Spleen (tissue), 11 donors: ENCODE results near the gene AHI1. TPM values are rescaled to one million over a fixed set of nuclear protein-coding genes. Genes with fewer than 3 reads are reported as not detected.

Experiments
- DNase-seq: peaks from one replicate; pipeline ENCODE4 v3.0.0-alpha.2; 2020
- H3K27ac ChIP-seq, 8 donors: fragments of 200-600 bp; sonication (generic) in 7 of 8; 1 replicate in 4 of 8; 2 replicates in 4 of 8; pipeline versions ENCODE4 v1.5.0 to v1.8.0; 2016 to 2021; ENCODE audit warnings: inconsistent platforms in 4 of 8, mild to moderate bottlenecking in 4 of 8, moderate library complexity in 1 of 8
- H3K27me3 ChIP-seq, 7 donors: fragments of 200-600 bp; sonication (generic) in 6 of 7; replicated peaks in 1 of 7; 1 replicate in 4 of 7; 2 replicates in 3 of 7; pipeline versions ENCODE4 v1.5.0 to v1.8.0; 2016 to 2021; ENCODE audit warnings: inconsistent platforms in 3 of 7, mild to moderate bottlenecking in 1 of 7
- H3K36me3 ChIP-seq, 6 donors: fragments of 200-600 bp; sonication (generic) in 5 of 6; 1 replicate in 4 of 6; 2 replicates in 2 of 6; pipeline versions ENCODE4 v1.5.0 to v1.8.0; 2016 to 2021; ENCODE audit warnings: inconsistent platforms in 2 of 6
- H3K4me1 ChIP-seq, 6 donors: fragments of 200-600 bp; sonication (generic) in 5 of 6; 1 replicate in 3 of 6; 2 replicates in 3 of 6; pipeline versions ENCODE4 v1.5.0 to v1.8.0; 2016 to 2021; ENCODE audit warnings: inconsistent platforms in 3 of 6
- H3K4me3 ChIP-seq, 8 donors: fragments of 200-600 bp; sonication (generic) in 7 of 8; 1 replicate in 4 of 8; 2 replicates in 4 of 8; pipeline versions ENCODE4 v1.5.0 to v1.8.0; 2016 to 2021; ENCODE audit warnings: inconsistent platforms in 4 of 8, mild to moderate bottlenecking in 4 of 8, moderate library complexity in 2 of 8
- H3K9me3 ChIP-seq, 8 donors: fragments of 200-600 bp; sonication (generic) in 7 of 8; 1 replicate in 4 of 8; 2 replicates in 4 of 8; pipeline versions ENCODE4 v1.5.0 to v1.8.0; 2016 to 2021; ENCODE audit warnings: inconsistent platforms in 4 of 8
- POLR2A ChIP-seq, 3 donors: fragments of 450-650 bp; IDR thresholded peaks; one replicate each; pipeline ENCODE4 v1.5.1; 2017; ENCODE audit warnings: antibody characterized with exemption in 3 of 3, mild to moderate bottlenecking in 1 of 3
- POLR2AphosphoS5 ChIP-seq, 3 donors: sonication (generic); formaldehyde crosslinking; IDR thresholded peaks; one replicate each; pipeline ENCODE4 v1.5.1; 2017; ENCODE audit warnings: antibody characterized with exemption in 3 of 3
- WGBS, 5 donors: extraction: QIAGEN DNeasy Blood & Tissue Kit in 3 of 5; methylation state at CpG; one replicate each; pipeline versions ENCODE4 v1.1.5 to v1.1.7; 2013 to 2018; 5-methylcytosine and 5-hydroxymethylcytosine counted together
- intact Hi-C: fragments of 100-400 bp; cut with DNase I; formaldehyde crosslinking; loops from one replicate; pipeline ENCODE4 v1.15.0; 2023; ENCODE audit warnings: low total_unique reads
- polyA plus RNA-seq, 3 donors: library from polyadenylated mRNA; stranded (reverse); fragments of 200-250 nt; gene quantifications; one replicate each; pipeline ENCODE4 v1.2.1, GENCODE V29; 2013
- total RNA-seq, 7 donors: library from RNA; depleted of rRNA in 3 of 7; stranded (reverse); fragments of >200 nt in 3 of 7; fragmentation: NEBNext Ultra II Directional in 4 of 7; extraction: Animal tissue kit (Norgen Biotek cat#: 25700) in 4 of 7; gene quantifications; one replicate each; pipeline versions ENCODE4 v1.1.0 to v1.2.1, GENCODE V29; 2016 to 2021
- TF ChIP-seq, protein P1 (sequence below), 11 experiments: fragments of 200-600 bp in 7 of 11; fragments of 450-650 bp in 4 of 11; sonication (generic) in 4 of 11; IDR thresholded peaks in 8 of 11; conservative IDR thresholded peaks in 3 of 11; 1 replicate in 7 of 11; 2 replicates in 4 of 11; pipeline versions ENCODE4 v1.4.0 to v1.8.0; 2016 to 2021; ENCODE audit warnings: antibody characterized with exemption in 11 of 11, inconsistent platforms in 4 of 11, mild to moderate bottlenecking in 1 of 11
- donor health status: healthy with polysubstance abuse.
- donor health status: DM: no; HTN: no; CAD: no; lungs with moderate emphysema.
- donor health status: DM: no; HTN: no; CAD: no.
- donor health status: Bipolar disorder and iron deficiency.
- donor health status: healthy.
- donor health status: DM: no; HTN: no; CAD: no.
- donor health status: DM: yes; HTN: yes; CAD: no.

AHI1 gene
- total and polyA plus RNA-seq, 10 donors = 3.6 to 21.8 (median 16.9) TPM

DNA sequence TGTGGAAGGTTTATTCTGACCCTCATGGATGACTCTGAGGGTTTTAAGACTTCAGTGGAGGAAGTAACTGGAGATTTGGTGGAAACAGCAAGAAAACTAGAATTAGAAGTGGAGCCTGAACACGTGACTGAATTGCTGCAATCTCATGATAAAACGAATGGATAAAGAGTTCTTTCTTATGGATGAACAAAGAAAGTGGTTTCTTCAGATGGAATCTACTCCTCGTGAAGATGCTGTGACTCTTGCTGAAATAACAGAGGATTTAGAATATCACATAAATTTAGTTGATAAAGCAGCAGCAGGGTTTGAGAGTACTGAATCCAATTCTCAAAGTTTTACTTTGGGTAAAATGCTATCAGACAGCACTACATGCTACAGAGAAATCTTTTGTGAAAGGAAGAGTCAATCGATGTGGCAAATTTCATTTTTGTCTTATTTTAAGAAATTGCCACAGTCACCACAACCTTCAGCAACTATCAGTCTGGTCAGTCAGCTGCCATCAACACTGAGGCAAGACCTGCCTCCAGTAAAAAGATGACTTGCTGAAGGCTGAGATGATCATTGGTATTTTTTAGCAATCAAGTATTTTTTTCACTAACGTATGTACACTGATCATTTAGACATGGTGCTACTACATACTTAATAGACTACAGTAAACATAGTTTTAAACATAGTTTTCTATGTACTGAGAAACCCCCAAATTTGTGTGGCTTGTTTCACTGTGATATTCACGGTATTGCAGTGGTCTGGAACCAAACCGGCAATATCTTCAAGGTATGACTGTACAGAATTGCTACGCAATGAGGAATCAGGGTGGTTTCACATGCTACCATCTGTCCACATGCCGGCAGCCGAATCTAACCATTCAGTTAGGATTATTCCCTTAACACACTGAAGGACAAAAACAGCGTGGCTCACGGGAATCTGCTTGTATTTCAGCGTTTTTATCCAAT lies 167.4 kb downstream of the AHI1 start:
- no peak overlapping the region for H3K27ac ChIP-seq
- H3K36me3 ChIP-seq = peaks cover 0 to 5% (median 0%) of the 10 kb centered on the region in 6 donors
- intact Hi-C loops = no loop called here
- H3K27me3 ChIP-seq = no peaks in the 10 kb centered on the region
- H3K4me1 ChIP-seq = peaks cover 0 to 9% (median 0%) of the 10 kb centered on the region in 6 donors
- no peaks in the 10 kb centered on the region for H3K9me3 ChIP-seq
- TF ChIP-seq, protein P1, sequence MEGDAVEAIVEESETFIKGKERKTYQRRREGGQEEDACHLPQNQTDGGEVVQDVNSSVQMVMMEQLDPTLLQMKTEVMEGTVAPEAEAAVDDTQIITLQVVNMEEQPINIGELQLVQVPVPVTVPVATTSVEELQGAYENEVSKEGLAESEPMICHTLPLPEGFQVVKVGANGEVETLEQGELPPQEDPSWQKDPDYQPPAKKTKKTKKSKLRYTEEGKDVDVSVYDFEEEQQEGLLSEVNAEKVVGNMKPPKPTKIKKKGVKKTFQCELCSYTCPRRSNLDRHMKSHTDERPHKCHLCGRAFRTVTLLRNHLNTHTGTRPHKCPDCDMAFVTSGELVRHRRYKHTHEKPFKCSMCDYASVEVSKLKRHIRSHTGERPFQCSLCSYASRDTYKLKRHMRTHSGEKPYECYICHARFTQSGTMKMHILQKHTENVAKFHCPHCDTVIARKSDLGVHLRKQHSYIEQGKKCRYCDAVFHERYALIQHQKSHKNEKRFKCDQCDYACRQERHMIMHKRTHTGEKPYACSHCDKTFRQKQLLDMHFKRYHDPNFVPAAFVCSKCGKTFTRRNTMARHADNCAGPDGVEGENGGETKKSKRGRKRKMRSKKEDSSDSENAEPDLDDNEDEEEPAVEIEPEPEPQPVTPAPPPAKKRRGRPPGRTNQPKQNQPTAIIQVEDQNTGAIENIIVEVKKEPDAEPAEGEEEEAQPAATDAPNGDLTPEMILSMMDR (IDR thresholded peaks at IDR 0.05 in 8 of 11, conservative IDR thresholded peaks at IDR 0.05 in 3 of 11) = no peak
- TF ChIP-seq POLR2AphosphoS5 (IDR thresholded peaks at IDR 0.05) = no peak
- 70 to 89% (median 76%) methylated on average over 13 of the region's 13 CpGs for WGBS, 5 donors
- DNase-seq = no peak
- no peak overlapping the region for H3K4me3 ChIP-seq

DNA sequence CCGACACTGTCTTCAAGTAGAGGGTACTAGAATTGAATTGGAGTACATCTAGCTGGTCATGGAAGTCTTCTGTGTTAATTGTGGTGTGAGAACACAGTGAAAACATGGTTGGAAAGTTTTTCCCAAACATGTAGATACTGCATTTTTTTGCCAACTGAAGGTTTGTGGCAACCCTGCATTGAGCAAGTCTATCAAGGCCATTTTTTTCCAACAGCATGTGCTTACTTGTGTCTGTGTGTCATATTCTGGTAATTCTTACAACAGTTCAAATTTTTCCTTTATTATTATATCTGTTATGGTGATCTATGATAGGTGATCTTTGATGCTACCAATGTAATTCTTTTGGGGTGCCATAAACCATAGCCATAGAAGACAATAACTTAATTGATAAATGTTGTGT lies 169.4 kb downstream of the AHI1 start:
- no peak for TF ChIP-seq POLR2AphosphoS5 (IDR thresholded peaks at IDR 0.05)
- TF ChIP-seq POLR2A (IDR thresholded peaks at IDR 0.05) = no peak
- TF ChIP-seq, protein P1 (IDR thresholded peaks at IDR 0.05 in 8 of 11, conservative IDR thresholded peaks at IDR 0.05 in 3 of 11) = no peak
- Histone ChIP-seq H3K9me3 (no peaks in the 10 kb centered on the region), H3K27me3 (no peaks in the 10 kb centered on the region), H3K4me3 (no peak overlapping the region), H3K27ac (no peak overlapping the region), H3K36me3 (peaks cover 0 to 5% (median 0%) of the 10 kb centered on the region in 6 donors), H3K4me1 (peaks cover 0 to 17% (median 0%) of the 10 kb centered on the region in 6 donors)
- intact Hi-C loops = no loop called here
- 97 to 100% (median 100%) methylated on average over 1 of the region's 1 CpG for WGBS, 5 donors
- no peak for DNase-seq

- no peak overlapping the region for H3K27ac ChIP-seq
- H3K9me3 ChIP-seq = no peaks in the 10 kb centered on the region
- H3K4me1 ChIP-seq = peaks cover 0 to 27% (median 4%) of the 10 kb centered on the region in 6 donors
- intact Hi-C loops = no loop called here
- no peak for TF ChIP-seq POLR2A (IDR thresholded peaks at IDR 0.05)
- TF ChIP-seq, protein P1 (IDR thresholded peaks at IDR 0.05 in 8 of 11, conservative IDR thresholded peaks at IDR 0.05 in 3 of 11) = no peak
- TF ChIP-seq POLR2AphosphoS5 (IDR thresholded peaks at IDR 0.05) = no peak
- peaks cover 0 to 5% (median 0%) of the 10 kb centered on the region in 6 donors for H3K36me3 ChIP-seq
- no peak overlapping the region for H3K4me3 ChIP-seq
- no peak for DNase-seq
- WGBS, 5 donors = 61 to 84% (median 79%) methylated on average over 4 of the region's 4 CpGs
- no peaks in the 10 kb centered on the region for H3K27me3 ChIP-seq
These were observed 171.7 kb downstream of the AHI1 start for GRCh38 chr6:135325624-135326424.
